LNCAP (cell line): ENCODE measurements around the gene KAT5.

Experiments
- CTCF ChIP-seq: fragments of 450-650 bp; IDR thresholded peaks from 2 replicates; pipeline ENCODE4 v1.5.1; 2017; ENCODE audit warnings: mild to moderate bottlenecking

KAT5 gene

DNA sequence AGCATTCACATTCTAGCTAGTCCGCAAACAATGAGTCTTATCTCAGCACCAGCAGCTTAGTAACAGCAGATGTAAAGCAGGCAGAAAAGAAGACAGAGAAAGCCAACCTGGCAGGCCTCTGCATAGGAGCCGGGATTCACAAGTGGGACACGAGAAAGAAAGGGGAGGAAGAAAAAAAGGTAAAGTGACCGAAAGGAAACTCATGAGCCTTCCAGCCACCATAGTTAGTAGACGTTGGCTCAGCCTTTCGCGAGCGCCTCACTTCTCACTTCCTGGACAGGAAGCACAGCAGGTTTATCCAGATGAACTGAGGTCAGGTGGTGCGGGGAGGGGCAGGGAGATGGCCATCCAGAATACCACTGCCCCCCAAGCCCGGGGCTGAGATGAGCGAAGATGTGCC is 19.7 kb upstream of the KAT5 start:
- no peak for TF ChIP-seq CTCF

DNA sequence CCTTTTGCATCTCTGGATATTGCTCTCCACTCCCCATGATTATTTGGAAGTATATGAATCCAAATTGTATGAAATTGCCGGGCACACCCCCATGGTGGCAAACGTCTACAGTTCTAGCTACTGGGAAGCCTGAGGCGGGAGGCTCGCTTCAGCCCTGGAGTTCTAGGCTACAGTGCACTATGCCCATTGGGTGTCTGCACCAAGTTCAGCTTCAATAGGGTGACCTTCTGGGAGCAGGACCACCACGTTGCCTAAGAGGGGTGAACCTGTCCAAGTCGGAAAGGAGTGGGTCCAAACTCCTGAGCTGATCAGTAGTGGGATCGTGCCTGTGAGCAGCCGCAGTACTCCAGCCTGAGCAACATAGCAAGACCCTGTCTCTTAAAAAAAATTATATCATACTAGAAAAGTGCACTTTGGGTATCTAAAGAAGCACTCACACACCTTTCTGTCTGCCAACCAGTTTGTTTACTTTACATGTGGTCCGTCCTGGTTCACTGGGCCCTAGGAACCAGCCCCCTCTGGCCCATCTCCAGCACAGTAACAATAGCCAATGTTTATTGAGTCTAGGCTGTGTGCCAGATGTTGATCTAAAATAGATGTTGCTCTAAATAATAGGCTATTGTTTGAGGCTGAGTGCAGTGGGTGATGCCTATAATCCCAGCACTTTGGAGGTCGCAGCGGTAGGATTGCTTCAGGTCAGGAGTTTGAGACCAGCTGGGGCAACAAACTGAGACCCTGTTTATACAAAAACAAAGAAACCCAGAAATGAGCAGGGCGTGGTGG is 16.4 kb upstream of the KAT5 start:
- no peak for TF ChIP-seq CTCF

- TF ChIP-seq CTCF: no peak
These were observed 15.1 kb upstream of the KAT5 start for GRCh38 chr11:65696802-65697552.

GRCh38 chr11:65698205-65698604 is 13.8 kb upstream of the KAT5 start:
- no peak for TF ChIP-seq CTCF

DNA sequence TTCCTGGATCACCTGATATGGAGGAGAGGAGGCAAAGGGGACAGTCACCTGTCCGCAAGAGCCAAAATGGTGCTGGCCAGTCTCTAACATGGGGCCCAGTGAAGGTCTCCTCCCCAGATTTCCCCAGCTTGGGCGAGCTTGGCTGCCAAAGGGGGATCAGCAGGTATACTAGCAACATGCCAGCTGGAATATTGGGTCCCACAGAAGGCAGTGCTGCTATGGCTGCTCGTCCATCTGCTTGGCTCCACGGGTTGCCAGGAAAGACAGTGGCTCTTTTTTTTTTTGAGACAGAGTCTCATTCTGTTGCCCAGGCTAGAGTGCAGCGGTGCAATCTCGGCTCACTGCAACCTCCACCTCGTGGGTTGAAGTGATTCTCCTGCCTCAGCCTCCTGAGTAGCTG is 12.7 kb upstream of the KAT5 start:
- no peak for TF ChIP-seq CTCF

- TF ChIP-seq CTCF: no peak
These were observed 11.7 kb upstream of the KAT5 start for GRCh38 chr11:65700399-65700798.

GRCh38 chr11:65701686-65702085 is 10.4 kb upstream of the KAT5 start:
- TF ChIP-seq CTCF: no peak
